HCT116 (cell line): ENCODE data around the gene RHOG. TPM values are rescaled to one million over a fixed set of nuclear protein-coding genes. Genes with fewer than 3 reads are reported as not detected.

Experiments
- ATAC-seq: fragments of 200-7000 bp; cut with Tn5 transposase; 2 replicates; pipeline ENCODE4 v1.9.1; 2020; ENCODE audit warnings: mild to moderate bottlenecking, moderate library complexity
- BruUV-seq: library from RNA; stranded (reverse); fragments of 400-500 nt; replicated peaks from 2 replicates; lab custom pipeline; 2021; lab: Mats Ljungman, UMichigan
- CTCF ChIA-PET: fragments of 300-600 bp; sonication (Branson Sonifier 250); formaldehyde crosslinking; loops from one replicate; lab custom pipeline; 2021; ENCODE audit warnings: antibody characterized with exemption; lab: Charles Lee
- POLR2A ChIA-PET: fragments of 300-600, 350-600 bp; sonication (Branson Sonifier 250); formaldehyde crosslinking; loops from one replicate; lab custom pipeline; 2021; ENCODE audit warnings: antibody characterized with exemption; lab: Charles Lee
- RAD21 ChIA-PET, 2 experiments: fragments of 300-600 bp; sonication (Branson Sonifier 250); formaldehyde crosslinking; loops; one replicate each; lab custom pipeline; 2023; ENCODE audit warnings: low total read pairs in 2 of 2; ENCODE audit not compliant: uncharacterized antibody in 2 of 2, unreplicated experiment in 2 of 2, low non-redundant PET in 1 of 2; lab: Charles Lee
- DNase-seq: peaks from one replicate; pipeline ENCODE4 v3.0.0-alpha.2; 2010; ENCODE audit warnings: low read depth, low spot score
- H2AFZ ChIP-seq: fragments of 200-600 bp; shearing (Covaris generic), sonication (generic); 2 replicates; pipeline ENCODE4 v1.6.1; 2017; ENCODE audit warnings: low read depth, mixed run types, mixed read lengths, antibody characterized with exemption, low read length; ENCODE audit not compliant: poor library complexity, severe bottlenecking
- H3K27ac ChIP-seq: 2 replicates; pipeline ENCODE4 v1.5.1; 2012; ENCODE audit warnings: low read depth, low read length
- H3K27me3 ChIP-seq: fragments of 200-600 bp; sonication (generic); 2 replicates; pipeline ENCODE4 v1.6.1; 2016; ENCODE audit warnings: mixed run types, low read length, mixed read lengths; ENCODE audit not compliant: insufficient read depth
- H3K36me3 ChIP-seq, 2 experiments: fragments of 200-500 bp in 1 of 2; fragments of 200-600 bp in 1 of 2; sonication (Bioruptor generic) in 1 of 2; sonication (generic) in 1 of 2; 2 replicates each; pipeline versions ENCODE4 v1.5.1 to v1.6.1; 2014 to 2016; ENCODE audit warnings: low read length in 2 of 2, inconsistent platforms in 1 of 2, mixed read lengths in 1 of 2, mixed run types in 1 of 2; ENCODE audit not compliant: insufficient read depth in 2 of 2, control insufficient read depth in 1 of 2
- H3K4me1 ChIP-seq, 2 experiments: fragments of 200-600 bp in 1 of 2; sonication (generic) in 1 of 2; 2 replicates each; pipeline versions ENCODE4 v1.5.1 to v1.6.1; 2012 to 2017; ENCODE audit warnings: low read length in 2 of 2, inconsistent platforms in 1 of 2, mild to moderate bottlenecking in 1 of 2, mixed read lengths in 1 of 2, mixed run types in 1 of 2, moderate library complexity in 1 of 2; ENCODE audit not compliant: insufficient read depth in 2 of 2, control insufficient read depth in 1 of 2
- H3K4me2 ChIP-seq: fragments of 200-600 bp; sonication (generic); 2 replicates; pipeline ENCODE4 v1.6.1; 2017; ENCODE audit warnings: mixed run types, low read length, mixed read lengths
- H3K4me3 ChIP-seq, 2 experiments: fragments of 200-600 bp in 1 of 2; sonication (generic) in 1 of 2; replicated peaks in 1 of 2; 2 replicates each; pipeline ENCODE4 v1.5.1; 2011 to 2016; ENCODE audit warnings: low read length in 2 of 2, control low read depth in 1 of 2, low read depth in 1 of 2, mild to moderate bottlenecking in 1 of 2, mixed read lengths in 1 of 2, mixed run types in 1 of 2
- H3K79me2 ChIP-seq: fragments of 200-600 bp; sonication (generic); 2 replicates; pipeline ENCODE4 v1.6.1; 2017; ENCODE audit warnings: mild to moderate bottlenecking, mixed run types, low read length, moderate library complexity, mixed read lengths; ENCODE audit not compliant: insufficient read depth
- H3K9ac ChIP-seq: fragments of 200-600 bp; sonication (generic); 2 replicates; pipeline ENCODE4 v1.6.1; 2016; ENCODE audit warnings: low read length, mixed read lengths
- H3K9me2 ChIP-seq: fragments of 200-600 bp; sonication (generic), shearing (Covaris generic); 2 replicates; pipeline ENCODE4 v1.6.1; 2017; ENCODE audit warnings: mixed run types, mild to moderate bottlenecking, moderate library complexity; ENCODE audit not compliant: insufficient read depth
- H3K9me3 ChIP-seq, 2 experiments: fragments of 200-500 bp in 1 of 2; fragments of 200-600 bp in 1 of 2; sonication (Bioruptor generic) in 1 of 2; sonication (generic) in 1 of 2; 2 replicates each; pipeline ENCODE4 v1.6.1; 2014 to 2017; ENCODE audit warnings: low read length in 2 of 2, mixed read lengths in 2 of 2, inconsistent platforms in 1 of 2, low read depth in 1 of 2, mild to moderate bottlenecking in 1 of 2, mixed run types in 1 of 2, moderate library complexity in 1 of 2; ENCODE audit not compliant: control insufficient read depth in 1 of 2, insufficient read depth in 1 of 2
- H4K20me1 ChIP-seq: fragments of 200-600 bp; sonication (generic), shearing (Covaris generic); 2 replicates; pipeline ENCODE4 v1.6.1; 2017; ENCODE audit warnings: mixed run types, mild to moderate bottlenecking, moderate library complexity; ENCODE audit not compliant: insufficient read depth
- CBX3 ChIP-seq: IDR thresholded peaks from 2 replicates; pipeline ENCODE4 v1.6.1; 2012; ENCODE audit warnings: low read depth
- CEBPB ChIP-seq: IDR thresholded peaks from 2 replicates; pipeline ENCODE4 v1.6.1; 2012; ENCODE audit warnings: low read depth
- EGR1 ChIP-seq: IDR thresholded peaks from 2 replicates; pipeline ENCODE4 v1.6.1; 2012; ENCODE audit warnings: low read depth
- EZH2phosphoT487 ChIP-seq: fragments of 200-600 bp; IDR thresholded peaks from 2 replicates; pipeline ENCODE4 v1.6.1; 2018; ENCODE audit warnings: antibody characterized with exemption, borderline replicate concordance
- FOSL1 ChIP-seq: IDR thresholded peaks from 2 replicates; pipeline ENCODE4 v1.6.1; 2012; ENCODE audit warnings: low read depth
- JUND ChIP-seq: IDR thresholded peaks from 2 replicates; pipeline ENCODE4 v1.6.1; 2012
- POLR2AphosphoS5 ChIP-seq: IDR thresholded peaks from 2 replicates; pipeline ENCODE4 v1.6.1; 2011; ENCODE audit warnings: mild to moderate bottlenecking, low read depth, low read length, moderate library complexity
- RAD21 ChIP-seq: IDR thresholded peaks from 2 replicates; pipeline ENCODE4 v1.6.1; 2012; ENCODE audit warnings: low read depth, mild to moderate bottlenecking
- TCF7L2 ChIP-seq: IDR thresholded peaks from 2 replicates; pipeline ENCODE4 v1.7.0; 2011; ENCODE audit warnings: borderline replicate concordance, inconsistent platforms; ENCODE audit not compliant: insufficient read depth, insufficient read length; ENCODE audit errors: extremely low read depth
- ZFX ChIP-seq: fragments of 450-650 bp; IDR thresholded peaks from 2 replicates; pipeline ENCODE4 v1.6.1; 2017
- intact Hi-C: fragments of 100-400 bp; cut with micrococcal nuclease; formaldehyde crosslinking; loops from 2 replicates; pipeline ENCODE4 v1.10.0; 2022
- total RNA-seq: library from RNA; stranded (reverse); gene quantifications from one replicate; pipeline ENCODE4 v1.2.1, GENCODE V29; 2021; ENCODE audit not compliant: unreplicated experiment
- TF ChIP-seq, protein P1 (sequence below): IDR thresholded peaks from 2 replicates; pipeline ENCODE4 v1.6.1; 2012
- TF ChIP-seq, protein P2 (sequence below): IDR thresholded peaks from 2 replicates; pipeline ENCODE4 v1.6.1; 2012; ENCODE audit warnings: low read depth
- TF ChIP-seq, protein P3 (sequence below): IDR thresholded peaks from 2 replicates; pipeline ENCODE4 v1.6.1; 2012
- TF ChIP-seq, protein P4 (sequence below): IDR thresholded peaks from 2 replicates; pipeline ENCODE4 v1.6.1; 2011; ENCODE audit warnings: mild to moderate bottlenecking, low read length, moderate library complexity; ENCODE audit not compliant: insufficient replicate concordance; ENCODE audit errors: extremely low read depth

The RHOG gene
- total RNA-seq, 1 experiment from 2014 or later = 49.1 TPM

DNA sequence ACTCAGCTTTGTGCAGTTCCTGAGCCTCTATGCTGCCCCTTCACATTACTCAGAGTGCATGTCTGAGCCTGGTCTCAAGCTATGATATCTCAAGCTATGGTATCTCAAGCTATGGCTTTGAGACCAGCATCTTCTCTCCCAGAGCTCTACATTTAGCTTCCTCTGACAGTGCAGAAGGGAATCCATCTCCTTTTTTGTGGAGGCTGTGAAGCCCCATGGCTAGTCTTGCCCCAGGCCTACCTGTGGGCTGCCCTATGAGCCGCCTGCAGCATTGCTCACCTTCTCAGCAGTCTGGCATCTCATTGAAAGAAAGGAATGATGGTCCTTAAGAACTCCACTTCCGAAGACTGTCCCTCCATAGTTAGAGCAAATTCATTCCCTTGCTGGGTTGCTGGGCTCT, 19.8 kb downstream of the RHOG start:
- CTCF ChIA-PET = interaction anchor here (1.0 to 4.1 kb wide), 2 partner anchors 13 to 34 kb away, joined by 5 to 16 read pairs; partner anchors contain the start of genes PGAP2 and STIM1
- POLR2A ChIA-PET = no interaction called here
- Histone ChIP-seq H3K4me3 (no peak overlapping the region), H4K20me1 (no peaks in the 10 kb centered on the region), H3K4me1 (peaks cover 2 to 13% of the 10 kb centered on the region in 2 experiments; a peak in 1 of 4 replicates), H3K27ac (no peak overlapping the region), H2AFZ (no peak overlapping the region), H3K9me3 (no peaks in the 10 kb centered on the region), H3K36me3 (peaks cover 4 to 6% of the 10 kb centered on the region in 2 experiments; a peak in 1 of 4 replicates), H3K79me2 (no peaks in the 10 kb centered on the region), H3K27me3 (no peaks in the 10 kb centered on the region), H3K9me2 (no peaks in the 10 kb centered on the region), H3K4me2 (no peak overlapping the region), H3K9ac (no peak overlapping the region)
- ATAC-seq (no peak), DNase-seq (no peak)
- no TSS peak for BruUV-seq
- RAD21 ChIA-PET = no interaction called here
- intact Hi-C loops = no loop called here
- no peak for TF ChIP-seq EGR1
- TF ChIP-seq CEBPB = no peak
- no peak for TF ChIP-seq FOSL1
- TF ChIP-seq, protein P1, sequence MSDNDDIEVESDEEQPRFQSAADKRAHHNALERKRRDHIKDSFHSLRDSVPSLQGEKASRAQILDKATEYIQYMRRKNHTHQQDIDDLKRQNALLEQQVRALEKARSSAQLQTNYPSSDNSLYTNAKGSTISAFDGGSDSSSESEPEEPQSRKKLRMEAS = no peak
- TF ChIP-seq, protein P2, sequence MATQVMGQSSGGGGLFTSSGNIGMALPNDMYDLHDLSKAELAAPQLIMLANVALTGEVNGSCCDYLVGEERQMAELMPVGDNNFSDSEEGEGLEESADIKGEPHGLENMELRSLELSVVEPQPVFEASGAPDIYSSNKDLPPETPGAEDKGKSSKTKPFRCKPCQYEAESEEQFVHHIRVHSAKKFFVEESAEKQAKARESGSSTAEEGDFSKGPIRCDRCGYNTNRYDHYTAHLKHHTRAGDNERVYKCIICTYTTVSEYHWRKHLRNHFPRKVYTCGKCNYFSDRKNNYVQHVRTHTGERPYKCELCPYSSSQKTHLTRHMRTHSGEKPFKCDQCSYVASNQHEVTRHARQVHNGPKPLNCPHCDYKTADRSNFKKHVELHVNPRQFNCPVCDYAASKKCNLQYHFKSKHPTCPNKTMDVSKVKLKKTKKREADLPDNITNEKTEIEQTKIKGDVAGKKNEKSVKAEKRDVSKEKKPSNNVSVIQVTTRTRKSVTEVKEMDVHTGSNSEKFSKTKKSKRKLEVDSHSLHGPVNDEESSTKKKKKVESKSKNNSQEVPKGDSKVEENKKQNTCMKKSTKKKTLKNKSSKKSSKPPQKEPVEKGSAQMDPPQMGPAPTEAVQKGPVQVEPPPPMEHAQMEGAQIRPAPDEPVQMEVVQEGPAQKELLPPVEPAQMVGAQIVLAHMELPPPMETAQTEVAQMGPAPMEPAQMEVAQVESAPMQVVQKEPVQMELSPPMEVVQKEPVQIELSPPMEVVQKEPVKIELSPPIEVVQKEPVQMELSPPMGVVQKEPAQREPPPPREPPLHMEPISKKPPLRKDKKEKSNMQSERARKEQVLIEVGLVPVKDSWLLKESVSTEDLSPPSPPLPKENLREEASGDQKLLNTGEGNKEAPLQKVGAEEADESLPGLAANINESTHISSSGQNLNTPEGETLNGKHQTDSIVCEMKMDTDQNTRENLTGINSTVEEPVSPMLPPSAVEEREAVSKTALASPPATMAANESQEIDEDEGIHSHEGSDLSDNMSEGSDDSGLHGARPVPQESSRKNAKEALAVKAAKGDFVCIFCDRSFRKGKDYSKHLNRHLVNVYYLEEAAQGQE = no peak
- no peak for TF ChIP-seq POLR2AphosphoS5
- no peak for TF ChIP-seq RAD21
- no peak for TF ChIP-seq ZFX
- TF ChIP-seq CBX3 = no peak
- no peak for TF ChIP-seq TCF7L2
- TF ChIP-seq, protein P3, sequence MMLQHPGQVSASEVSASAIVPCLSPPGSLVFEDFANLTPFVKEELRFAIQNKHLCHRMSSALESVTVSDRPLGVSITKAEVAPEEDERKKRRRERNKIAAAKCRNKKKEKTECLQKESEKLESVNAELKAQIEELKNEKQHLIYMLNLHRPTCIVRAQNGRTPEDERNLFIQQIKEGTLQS = no peak
- no peak for TF ChIP-seq JUND
- no peak for TF ChIP-seq EZH2phosphoT487
- TF ChIP-seq, protein P4, sequence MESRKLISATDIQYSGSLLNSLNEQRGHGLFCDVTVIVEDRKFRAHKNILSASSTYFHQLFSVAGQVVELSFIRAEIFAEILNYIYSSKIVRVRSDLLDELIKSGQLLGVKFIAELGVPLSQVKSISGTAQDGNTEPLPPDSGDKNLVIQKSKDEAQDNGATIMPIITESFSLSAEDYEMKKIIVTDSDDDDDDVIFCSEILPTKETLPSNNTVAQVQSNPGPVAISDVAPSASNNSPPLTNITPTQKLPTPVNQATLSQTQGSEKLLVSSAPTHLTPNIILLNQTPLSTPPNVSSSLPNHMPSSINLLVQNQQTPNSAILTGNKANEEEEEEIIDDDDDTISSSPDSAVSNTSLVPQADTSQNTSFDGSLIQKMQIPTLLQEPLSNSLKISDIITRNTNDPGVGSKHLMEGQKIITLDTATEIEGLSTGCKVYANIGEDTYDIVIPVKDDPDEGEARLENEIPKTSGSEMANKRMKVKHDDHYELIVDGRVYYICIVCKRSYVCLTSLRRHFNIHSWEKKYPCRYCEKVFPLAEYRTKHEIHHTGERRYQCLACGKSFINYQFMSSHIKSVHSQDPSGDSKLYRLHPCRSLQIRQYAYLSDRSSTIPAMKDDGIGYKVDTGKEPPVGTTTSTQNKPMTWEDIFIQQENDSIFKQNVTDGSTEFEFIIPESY = no peak
